Measurements from ENCODE around the gene PIK3C3.

Gene PIK3C3

GRCh38 chr18:42095732-42096377, 140.8 kb downstream of the PIK3C3 start:
- in situ Hi-C loops (cut with MboI; ENCODE audit: low sequenced_read_pairs, unreplicated experiment): no loop called here
- DNase-seq (ENCODE audit: low spot score): no peak
- TF ChIP-seq, protein P1, sequence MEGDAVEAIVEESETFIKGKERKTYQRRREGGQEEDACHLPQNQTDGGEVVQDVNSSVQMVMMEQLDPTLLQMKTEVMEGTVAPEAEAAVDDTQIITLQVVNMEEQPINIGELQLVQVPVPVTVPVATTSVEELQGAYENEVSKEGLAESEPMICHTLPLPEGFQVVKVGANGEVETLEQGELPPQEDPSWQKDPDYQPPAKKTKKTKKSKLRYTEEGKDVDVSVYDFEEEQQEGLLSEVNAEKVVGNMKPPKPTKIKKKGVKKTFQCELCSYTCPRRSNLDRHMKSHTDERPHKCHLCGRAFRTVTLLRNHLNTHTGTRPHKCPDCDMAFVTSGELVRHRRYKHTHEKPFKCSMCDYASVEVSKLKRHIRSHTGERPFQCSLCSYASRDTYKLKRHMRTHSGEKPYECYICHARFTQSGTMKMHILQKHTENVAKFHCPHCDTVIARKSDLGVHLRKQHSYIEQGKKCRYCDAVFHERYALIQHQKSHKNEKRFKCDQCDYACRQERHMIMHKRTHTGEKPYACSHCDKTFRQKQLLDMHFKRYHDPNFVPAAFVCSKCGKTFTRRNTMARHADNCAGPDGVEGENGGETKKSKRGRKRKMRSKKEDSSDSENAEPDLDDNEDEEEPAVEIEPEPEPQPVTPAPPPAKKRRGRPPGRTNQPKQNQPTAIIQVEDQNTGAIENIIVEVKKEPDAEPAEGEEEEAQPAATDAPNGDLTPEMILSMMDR (IDR thresholded peaks at IDR 0.05; ENCODE audit: borderline replicate concordance, control extremely low read depth, extremely low read depth, insufficient read depth, missing control alignments): no peak

DNA sequence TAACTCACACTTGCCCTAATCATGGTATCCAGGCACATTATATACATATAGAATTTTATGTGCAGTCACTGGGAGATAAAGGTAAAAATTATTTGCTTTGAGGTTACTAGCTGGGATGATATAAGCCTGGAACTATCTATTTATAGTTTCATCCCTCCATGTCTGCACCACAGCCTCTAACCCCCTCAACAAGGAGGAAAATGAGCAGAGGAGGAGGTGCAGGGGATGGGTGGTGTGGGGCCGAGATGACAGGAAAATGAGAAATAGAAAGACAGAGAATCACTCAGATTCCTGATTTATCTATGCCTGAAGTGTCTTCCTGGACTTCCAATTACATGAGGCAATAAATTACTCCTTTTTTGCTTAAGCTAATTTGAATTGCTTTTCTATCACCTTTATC, 145.2 kb downstream of the PIK3C3 start:
- TF ChIP-seq, protein P1 (IDR thresholded peaks at IDR 0.05; ENCODE audit: borderline replicate concordance, control extremely low read depth, extremely low read depth, insufficient read depth, missing control alignments): no peak
- no peak for DNase-seq (ENCODE audit: low spot score)
- in situ Hi-C loops (cut with MboI; ENCODE audit: low sequenced_read_pairs, unreplicated experiment): no loop called here

- TF ChIP-seq, protein P1 (IDR thresholded peaks at IDR 0.05; ENCODE audit: borderline replicate concordance, control extremely low read depth, extremely low read depth, insufficient read depth, missing control alignments): no peak
- in situ Hi-C loops (cut with MboI; ENCODE audit: low sequenced_read_pairs, unreplicated experiment): no loop called here
- no peak for DNase-seq (ENCODE audit: low spot score)
These were observed 145.9 kb downstream of the PIK3C3 start for GRCh38 chr18:42100911-42101310.

DNA sequence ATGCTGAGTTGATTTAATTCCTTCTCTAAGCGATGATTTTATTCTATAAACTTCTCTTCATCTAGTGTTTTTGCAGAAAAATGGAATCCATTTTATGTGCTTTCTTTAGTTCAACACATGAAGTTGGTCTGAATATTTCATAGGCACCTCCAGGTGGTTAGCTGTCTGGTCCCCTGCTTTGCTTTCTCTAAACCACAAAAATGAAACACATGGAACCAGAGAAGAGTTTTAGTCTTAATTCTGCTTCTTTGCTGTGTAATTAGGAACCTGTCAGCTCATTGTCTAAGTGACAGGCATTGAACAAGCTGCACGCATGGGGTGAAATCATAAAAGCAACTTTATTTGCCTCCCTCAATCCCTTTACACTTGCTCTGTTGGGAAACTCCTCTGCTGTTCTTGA, 150.4 kb downstream of the PIK3C3 start:
- DNase-seq (ENCODE audit: low spot score): no peak
- TF ChIP-seq, protein P1 (IDR thresholded peaks at IDR 0.05; ENCODE audit: borderline replicate concordance, control extremely low read depth, extremely low read depth, insufficient read depth, missing control alignments): no peak
- in situ Hi-C loops (cut with MboI; ENCODE audit: low sequenced_read_pairs, unreplicated experiment): no loop called here

DNA sequence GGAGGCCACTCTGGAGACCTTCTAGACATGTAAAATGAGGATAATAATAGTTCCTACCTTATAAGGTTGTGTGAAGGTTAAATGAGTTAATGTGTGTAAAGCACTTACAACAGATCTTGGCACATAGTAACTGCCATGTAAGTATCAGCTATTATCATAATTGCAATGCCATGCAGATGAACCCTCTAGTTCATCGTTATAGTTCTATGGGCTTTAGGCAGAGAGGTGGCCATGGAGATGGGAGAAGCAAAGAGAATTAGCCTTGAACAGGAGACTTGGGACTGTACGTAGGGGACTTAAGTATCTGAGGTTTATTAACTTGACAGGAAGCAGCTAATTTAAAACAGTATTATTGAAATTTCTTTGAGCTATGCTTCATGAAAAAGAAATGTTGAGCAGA, 151.8 kb downstream of the PIK3C3 start:
- TF ChIP-seq, protein P1 (IDR thresholded peaks at IDR 0.05; ENCODE audit: borderline replicate concordance, control extremely low read depth, extremely low read depth, insufficient read depth, missing control alignments): no peak
- DNase-seq (ENCODE audit: low spot score): no peak
- in situ Hi-C loops (cut with MboI; ENCODE audit: low sequenced_read_pairs, unreplicated experiment): no loop called here

DNA sequence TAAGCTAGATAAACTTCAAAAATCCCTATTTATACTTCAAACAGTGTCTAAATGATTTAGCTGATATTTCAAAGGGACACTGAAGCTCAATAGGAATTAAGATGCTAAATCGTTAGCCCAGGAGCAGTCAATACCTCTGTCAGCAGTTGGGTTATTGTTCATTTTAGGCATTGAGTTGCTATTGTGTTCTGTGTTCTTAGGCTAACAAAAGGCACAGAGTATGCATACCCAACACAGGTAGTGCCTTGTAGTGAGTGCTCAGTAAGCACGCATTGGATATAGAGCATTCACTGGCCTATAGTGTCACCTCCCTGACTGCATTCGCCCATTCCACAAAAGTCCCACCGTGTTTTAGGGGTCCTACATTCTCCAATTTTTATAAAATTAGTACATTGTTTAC, 152.3 kb downstream of the PIK3C3 start:
- in situ Hi-C loops (cut with MboI; ENCODE audit: low sequenced_read_pairs, unreplicated experiment): no loop called here
- TF ChIP-seq, protein P1 (IDR thresholded peaks at IDR 0.05; ENCODE audit: borderline replicate concordance, control extremely low read depth, extremely low read depth, insufficient read depth, missing control alignments): no peak
- no peak for DNase-seq (ENCODE audit: low spot score)
